Posterior vena cava (tissue), 2 donors: Measurements from ENCODE around the gene MRPL43. TPM values are rescaled to one million over a fixed set of nuclear protein-coding genes. Genes with fewer than 3 reads are reported as not detected.

ENCODE experiments used
- DNase-seq: peaks from one replicate; pipeline ENCODE4 v3.0.0-alpha.2; 2020; ENCODE audit warnings: low spot score
- intact Hi-C, 2 donors: fragments of 100-400 bp; cut with DNase I; formaldehyde crosslinking; loops; one replicate each; pipeline versions ENCODE4 v1.14.1 to v1.14.2; 2022 to 2023
- total RNA-seq, 2 donors: library from RNA; stranded (reverse); fragmentation: NEBNext Ultra II Directional; extraction: Animal tissue kit (Norgen Biotek cat#: 25700); gene quantifications; one replicate each; pipeline ENCODE4 v1.2.1, GENCODE V29; 2021
- donor health status: DM: yes; HTN: yes; CAD: no.
- donor health status: DM: yes; HTN: yes; CAD: no.

The MRPL43 gene
- total RNA-seq, 2 donors from 2014 or later: 48.6 to 53.9 TPM

- DNase-seq: peak; percentile 64
- intact Hi-C loops: no loop called here
Measured at GRCh38 chr10:100972904-100973535, 14.3 kb downstream of the MRPL43 start.

- DNase-seq: peak; percentile 38
- intact Hi-C loops: no loop called here
Measured at GRCh38 chr10:100972115-100972903, 15.0 kb downstream of the MRPL43 start.

- DNase-seq: peak; percentile 26
- intact Hi-C loops: no loop called here
Measured at GRCh38 chr10:100970914-100971811, 16.1 kb downstream of the MRPL43 start.

GRCh38 chr10:100970076-100970913, 17.0 kb downstream of the MRPL43 start:
- no peak for DNase-seq

GRCh38 chr10:100969187-100970075, 17.9 kb downstream of the MRPL43 start, which contains the start of gene SEMA4G:
Gene SEMA4G, plus strand, starts transcription at chr10:100969504. Its CDS starts 3,409 bp downstream, at chr10:100972913.
- intact Hi-C loops: no loop called here

More at GRCh38 chr10:100970076-100970913, 17.0 kb downstream of the MRPL43 start:
- intact Hi-C loops: no loop called here

GRCh38 chr10:100968863-100969186, 18.5 kb downstream of the MRPL43 start:
- intact Hi-C loops: no loop called here
- no peak for DNase-seq

More at GRCh38 chr10:100969187-100970075, 17.9 kb downstream of the MRPL43 start, which contains the start of gene SEMA4G:
- peak; percentile 83 for DNase-seq

- DNase-seq: no peak
- intact Hi-C loops: no loop called here
Measured at GRCh38 chr10:100968062-100968736, 19.1 kb downstream of the MRPL43 start.

GRCh38 chr10:100967332-100967731, 20.0 kb downstream of the MRPL43 start:
- intact Hi-C loops: no loop called here
- DNase-seq: no peak

GRCh38 chr10:100966887-100967286, 20.4 kb downstream of the MRPL43 start:
- no peak for DNase-seq
- intact Hi-C loops: no loop called here

- DNase-seq: no peak
- intact Hi-C loops: no loop called here
Measured at GRCh38 chr10:100965820-100966219, 21.5 kb downstream of the MRPL43 start.

- DNase-seq: no peak
- intact Hi-C loops: no loop called here
Measured at GRCh38 chr10:100963826-100964225, 23.5 kb downstream of the MRPL43 start.

GRCh38 chr10:100962351-100963080, 24.8 kb downstream of the MRPL43 start:
- intact Hi-C loops: no loop called here
- DNase-seq: no peak

- DNase-seq: no peak
- intact Hi-C loops: no loop called here
Measured at GRCh38 chr10:100960251-100960650, 27.0 kb downstream of the MRPL43 start.

GRCh38 chr10:100948916-100949315, 38.4 kb downstream of the MRPL43 start:
- intact Hi-C loops: no loop called here
- DNase-seq: no peak

- intact Hi-C loops: no loop called here
- no peak for DNase-seq
Measured at GRCh38 chr10:100945754-100946153, 41.5 kb downstream of the MRPL43 start.

GRCh38 chr10:100943508-100943907, 43.8 kb downstream of the MRPL43 start:
- no peak for DNase-seq
- intact Hi-C loops: no loop called here

GRCh38 chr10:100942229-100942628, 45.1 kb downstream of the MRPL43 start:
- no peak for DNase-seq
- intact Hi-C loops: no loop called here
